ENCODE results near the gene PLD3.

PLD3 gene

DNA sequence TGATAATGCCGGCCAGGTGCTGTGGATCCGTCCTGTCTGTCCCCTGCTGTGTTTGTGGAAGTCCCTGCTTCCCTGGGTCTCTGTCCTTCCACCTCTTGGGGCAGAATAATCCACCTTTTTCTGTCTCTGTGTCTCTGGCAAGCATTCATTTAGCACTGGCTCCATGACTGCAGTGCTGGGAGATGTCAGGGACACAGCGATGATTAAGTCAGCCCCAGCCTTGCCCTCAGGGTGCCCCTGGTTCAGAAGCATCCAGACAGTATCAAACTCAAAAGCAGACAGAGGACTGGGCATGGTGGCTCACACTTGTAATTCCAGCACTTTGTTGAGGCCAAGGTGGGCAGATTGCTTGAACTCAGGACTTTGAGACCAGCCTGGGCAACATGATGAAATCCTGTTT is 40.0 kb downstream of the PLD3 start:
- H3K4me3 ChIP-seq (ENCODE audit: low read depth, low read length): no peak overlapping the region
- DNase-seq (ENCODE audit: low read depth): no peak
- no peak for TF ChIP-seq CTCF (IDR thresholded peaks at IDR 0.05; ENCODE audit: insufficient read depth, low read depth, low read length, missing control alignments)

DNA sequence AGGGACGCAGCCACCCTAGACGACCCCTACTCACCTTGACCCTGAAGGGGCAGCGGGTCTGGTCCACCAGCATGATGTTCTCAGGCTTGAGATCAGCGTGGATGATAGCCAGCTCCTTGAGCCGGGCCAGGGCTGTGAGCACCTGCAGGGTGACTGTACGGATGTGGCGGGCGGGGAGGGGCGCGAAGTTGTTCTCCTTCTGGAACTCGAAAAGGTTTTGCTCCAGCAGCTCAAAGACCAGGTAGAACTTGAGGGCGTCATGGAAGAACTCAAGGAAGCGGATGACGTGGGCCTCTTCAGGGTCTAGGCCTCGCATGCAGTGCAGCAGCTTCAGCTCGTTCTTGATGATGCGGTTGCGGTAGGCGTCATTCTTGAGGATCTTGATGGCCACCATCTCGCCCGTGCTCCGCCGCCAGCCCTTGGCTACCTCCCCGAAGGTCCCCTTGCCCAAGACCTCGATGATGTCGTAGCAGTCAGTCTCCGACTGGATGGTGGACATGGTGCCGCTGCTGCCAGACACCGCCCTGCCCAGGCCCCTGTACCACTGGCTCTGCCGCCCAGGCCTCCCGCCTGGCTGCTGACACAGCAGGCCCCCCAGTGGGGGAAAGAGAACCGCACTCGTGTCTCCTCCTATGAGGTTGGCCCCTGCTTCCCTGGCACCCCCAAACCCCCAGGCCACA is 41.0 kb downstream of the PLD3 start:
- no peak for DNase-seq (ENCODE audit: low read depth)
- no peak for TF ChIP-seq CTCF (IDR thresholded peaks at IDR 0.05; ENCODE audit: insufficient read depth, low read depth, low read length, missing control alignments)
- no peak overlapping the region for H3K4me3 ChIP-seq (ENCODE audit: low read depth, low read length)

GRCh38 chr19:40390084-40390742 is 41.7 kb downstream of the PLD3 start, which contains the start of gene HIPK4:
Gene HIPK4, minus strand, starts transcription at chr19:40390181. Its CDS starts 279 bp downstream, at chr19:40389902.
- TF ChIP-seq CTCF (IDR thresholded peaks at IDR 0.05; ENCODE audit: insufficient read depth, low read depth, low read length, missing control alignments): no peak
- no peak for DNase-seq (ENCODE audit: low read depth)
- H3K4me3 ChIP-seq (ENCODE audit: low read depth, low read length): no peak within 1 kb of the TSS

DNA sequence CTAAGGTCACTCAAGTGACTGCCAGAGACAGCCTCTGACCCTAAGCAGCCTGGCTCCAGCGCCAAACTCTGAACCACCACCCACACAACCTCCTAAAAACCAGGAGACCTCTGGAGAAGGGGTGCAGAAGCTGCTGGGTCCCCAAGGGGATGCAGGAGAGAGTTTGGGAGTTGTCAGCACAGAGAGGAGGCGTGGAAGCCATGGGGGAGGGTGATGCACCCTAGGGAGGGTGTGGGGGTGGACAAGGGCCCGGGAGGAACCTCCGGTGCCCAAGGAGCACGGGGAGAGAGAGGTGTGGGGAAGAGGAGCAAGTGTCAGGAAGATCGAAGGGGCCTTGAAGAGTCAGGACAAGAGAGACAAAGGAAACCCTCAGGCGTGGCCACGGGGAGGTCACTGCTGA is 43.6 kb downstream of the PLD3 start:
- no peak for DNase-seq (ENCODE audit: low read depth)
- no peak for TF ChIP-seq CTCF (IDR thresholded peaks at IDR 0.05; ENCODE audit: insufficient read depth, low read depth, low read length, missing control alignments)
- no peak overlapping the region for H3K4me3 ChIP-seq (ENCODE audit: low read depth, low read length)

DNA sequence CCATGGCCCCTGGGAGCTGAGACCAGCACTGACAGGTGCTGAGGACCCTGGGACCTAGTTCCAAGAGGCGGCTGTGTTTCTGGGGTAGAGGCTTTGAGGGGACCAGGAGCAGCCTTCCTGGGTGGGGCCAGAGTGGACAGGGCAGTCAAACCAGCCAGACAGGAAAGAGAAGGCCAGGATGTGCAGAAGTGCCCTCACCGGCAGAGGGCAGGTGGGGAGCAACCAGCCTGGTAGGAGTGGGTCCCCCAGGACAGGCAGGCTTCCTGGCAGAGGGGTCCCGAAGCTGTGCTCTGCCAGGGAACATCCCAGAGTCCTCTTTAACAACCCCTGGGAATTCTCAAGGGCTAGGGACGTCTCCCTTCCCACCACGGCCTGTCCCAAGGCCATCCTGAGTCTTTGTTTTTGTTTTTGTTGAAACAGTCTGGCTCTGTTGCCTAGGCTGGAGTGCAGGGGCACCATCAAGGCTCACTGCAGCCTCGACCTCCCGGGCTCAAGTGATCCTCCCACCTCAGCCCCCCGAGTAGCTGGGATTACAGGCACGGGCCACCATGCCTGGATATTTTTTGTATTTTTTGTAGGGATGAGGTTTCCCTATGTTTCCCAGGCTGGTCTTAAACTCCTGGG is 44.5 kb downstream of the PLD3 start:
- H3K4me3 ChIP-seq (ENCODE audit: low read depth, low read length): no peak overlapping the region
- TF ChIP-seq CTCF (IDR thresholded peaks at IDR 0.05; ENCODE audit: insufficient read depth, low read depth, low read length, missing control alignments): peak; percentile 22
- no peak for DNase-seq (ENCODE audit: low read depth)

GRCh38 chr19:40393894-40394815 is 45.7 kb downstream of the PLD3 start:
- DNase-seq (ENCODE audit: low read depth): no peak
- no peak overlapping the region for H3K4me3 ChIP-seq (ENCODE audit: low read depth, low read length)
- no peak for TF ChIP-seq CTCF (IDR thresholded peaks at IDR 0.05; ENCODE audit: insufficient read depth, low read depth, low read length, missing control alignments)
